HG03342 (cell line): ENCODE results near the gene TTC3.

Experiments used
- ATAC-seq: cut with Tn5 transposase; IDR thresholded peaks from one replicate; pipeline ENCODE4 v1.9.1; 2021; ENCODE audit warnings: mild to moderate bottlenecking, moderate library complexity; ENCODE audit not compliant: unreplicated experiment

Gene TTC3

DNA sequence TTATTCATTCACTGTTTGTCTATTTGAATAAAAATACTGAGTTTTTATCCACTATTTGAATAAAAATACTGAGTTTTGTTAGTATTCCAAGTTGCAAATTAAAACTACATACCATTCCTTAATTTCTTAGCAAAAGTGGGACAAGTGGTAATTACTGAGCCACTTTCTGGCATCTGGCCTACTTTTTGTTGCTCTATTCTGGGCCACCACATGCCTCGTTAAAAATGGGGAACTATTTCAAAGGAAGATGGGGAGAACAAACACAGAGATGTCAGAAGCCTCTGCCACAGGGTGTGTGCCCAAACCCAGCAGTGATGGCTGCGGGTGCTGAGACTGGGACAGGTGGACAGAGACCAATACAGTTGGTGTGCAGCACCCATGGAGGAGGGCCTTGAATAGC is 14.8 kb upstream of the TTC3 start:
- no peak for ATAC-seq

DNA sequence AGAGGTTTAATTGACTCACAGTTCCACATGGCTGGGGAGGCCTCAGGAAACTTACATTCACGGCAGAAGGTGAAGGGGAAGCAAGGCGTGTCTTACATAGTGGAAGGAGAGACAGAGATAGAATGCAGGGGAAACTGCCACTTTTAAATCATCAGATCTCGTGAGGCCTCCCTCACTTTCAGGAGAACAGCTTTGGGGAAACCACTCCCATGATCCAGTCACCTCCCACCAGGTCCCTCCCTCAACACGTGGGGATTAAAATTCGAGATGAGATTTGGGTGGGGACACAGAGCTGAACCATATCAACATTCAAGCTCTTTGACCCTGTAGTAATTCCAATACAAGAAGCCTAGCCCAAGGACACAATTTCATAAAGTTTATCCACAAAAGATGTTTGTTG is 13.9 kb upstream of the TTC3 start:
- ATAC-seq: no peak

DNA sequence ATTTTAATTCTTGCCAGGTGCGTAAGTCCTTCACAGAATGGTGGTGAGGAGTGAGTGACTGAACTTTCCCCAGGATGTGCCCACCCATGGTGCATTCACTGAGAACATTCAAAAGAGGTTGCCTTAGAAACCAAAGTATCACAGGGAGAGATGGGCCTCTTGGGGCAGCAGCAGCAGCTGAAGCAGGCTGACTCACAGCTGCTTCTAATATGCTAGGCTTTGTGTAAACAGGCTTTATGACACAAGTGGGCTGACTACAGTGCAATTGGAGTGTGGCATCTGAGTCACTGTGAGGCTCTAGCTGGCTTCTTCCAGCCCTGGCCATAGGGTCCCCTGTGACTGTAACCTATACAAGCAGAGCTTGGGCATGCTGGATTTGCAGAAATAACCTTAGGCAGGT is 12.8 kb upstream of the TTC3 start:
- no peak for ATAC-seq

DNA sequence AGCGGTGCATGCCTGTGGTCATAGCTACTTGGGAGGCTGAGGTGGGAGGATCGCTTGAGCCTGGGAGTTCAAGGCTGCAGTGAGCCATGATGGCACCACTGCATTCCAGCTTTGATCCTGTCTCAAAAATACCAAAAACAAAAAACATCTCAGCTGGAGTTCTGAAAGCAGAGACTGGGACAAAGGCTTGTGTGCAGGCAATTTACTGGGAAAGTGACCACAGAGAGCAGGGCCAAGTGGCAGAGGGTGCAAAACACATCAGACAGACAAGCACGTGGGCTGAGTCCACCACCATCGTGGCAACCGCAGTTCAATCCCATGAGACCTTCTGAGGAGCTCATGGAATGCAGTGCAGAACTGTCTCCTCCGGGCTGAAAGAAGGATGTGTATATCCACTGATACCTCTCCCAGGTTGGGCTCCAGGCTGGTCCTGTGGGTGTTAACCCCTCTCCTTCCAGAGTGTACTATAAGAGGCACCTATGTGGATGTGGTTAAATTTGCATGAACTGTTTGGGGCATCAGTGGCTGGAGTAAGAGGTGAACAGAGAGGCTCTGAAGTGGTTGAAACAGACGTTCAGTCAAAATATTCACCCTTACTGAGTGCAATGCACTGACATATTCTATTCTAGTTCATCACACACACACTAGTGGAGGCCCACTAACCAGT is 11.0 kb upstream of the TTC3 start:
- no peak for ATAC-seq

DNA sequence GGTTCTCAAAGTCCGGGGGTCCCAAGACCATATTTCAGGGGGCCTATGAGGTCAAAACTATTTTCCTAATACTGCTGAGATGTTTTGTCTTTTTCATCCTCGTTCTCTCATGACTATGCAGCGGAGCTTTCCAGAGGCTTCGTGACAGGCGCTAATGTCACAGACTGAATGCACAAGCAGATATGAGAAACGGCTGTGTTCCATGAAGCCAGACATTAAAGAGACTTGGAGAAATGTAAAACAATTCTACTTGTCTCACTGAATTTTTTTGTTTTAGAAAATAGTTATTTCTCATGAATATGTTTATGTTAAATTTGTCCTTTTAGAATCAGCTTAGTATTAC is 10.5 kb upstream of the TTC3 start:
- no peak for ATAC-seq

DNA sequence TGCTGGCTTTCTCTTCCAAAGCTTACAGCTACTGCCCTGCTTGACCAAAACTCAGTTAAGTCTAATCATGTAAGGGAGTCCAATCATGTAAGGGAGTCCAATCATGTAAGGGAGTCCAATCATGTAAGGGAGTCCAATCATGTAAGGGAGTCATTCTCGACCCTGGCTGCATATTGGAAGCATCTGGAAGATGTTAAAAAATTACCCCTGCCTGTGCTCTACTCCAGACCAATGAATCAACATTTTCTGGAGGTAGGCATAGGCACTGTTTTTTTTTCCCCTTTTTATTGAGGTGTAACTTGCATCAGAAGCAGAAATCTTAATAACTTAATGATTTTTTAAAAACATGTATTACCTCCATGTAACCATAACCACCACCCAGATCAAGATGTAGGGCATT is 9.6 kb upstream of the TTC3 start:
- no peak for ATAC-seq

DNA sequence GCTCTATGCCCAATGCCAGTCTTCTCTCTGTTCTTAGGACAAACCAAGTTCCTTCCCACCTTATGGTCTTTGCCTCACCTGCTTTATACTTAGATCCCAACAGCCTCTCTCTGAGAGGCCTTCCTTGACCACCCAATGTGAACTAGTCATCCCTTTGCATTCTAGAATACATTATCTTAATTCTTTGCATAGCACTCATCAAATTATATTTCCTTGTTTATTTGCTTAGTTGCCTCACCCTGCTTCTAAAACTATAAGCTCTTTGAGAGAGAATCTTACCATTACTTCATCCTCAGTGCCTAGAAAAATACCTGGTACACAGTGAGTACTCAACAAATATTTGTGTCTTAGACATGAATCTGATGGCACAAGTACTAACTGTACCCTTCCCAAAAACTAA is 8.2 kb upstream of the TTC3 start:
- ATAC-seq: no peak

DNA sequence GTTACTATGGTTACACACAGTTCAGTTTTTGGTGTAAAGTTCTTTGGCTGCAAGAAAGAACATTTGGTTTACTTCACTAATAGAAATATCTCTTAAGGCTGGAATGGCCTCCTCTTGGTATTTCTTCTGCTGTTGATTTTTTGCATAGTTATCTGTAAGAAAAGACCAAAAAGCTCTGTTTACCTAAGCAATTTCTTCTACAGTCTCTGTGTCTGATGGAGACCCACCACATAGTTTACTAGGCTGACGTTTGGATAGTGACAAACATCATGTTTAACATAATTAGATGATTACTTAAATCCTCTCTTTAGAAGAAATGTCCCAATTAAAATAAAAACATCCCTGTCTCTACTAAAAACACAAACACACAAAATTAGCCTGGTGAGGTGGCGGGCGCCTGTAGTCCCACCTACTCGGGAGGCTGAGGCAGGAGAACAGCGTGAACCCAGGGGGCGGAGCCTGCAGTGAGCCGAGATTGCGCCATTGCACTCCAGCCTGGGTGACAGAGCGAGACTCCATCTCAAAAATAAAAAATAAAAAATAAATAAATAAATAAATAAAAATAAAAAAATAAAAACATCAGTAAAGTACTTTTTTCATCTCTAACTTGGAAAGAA is 7.4 kb upstream of the TTC3 start:
- ATAC-seq: no peak

DNA sequence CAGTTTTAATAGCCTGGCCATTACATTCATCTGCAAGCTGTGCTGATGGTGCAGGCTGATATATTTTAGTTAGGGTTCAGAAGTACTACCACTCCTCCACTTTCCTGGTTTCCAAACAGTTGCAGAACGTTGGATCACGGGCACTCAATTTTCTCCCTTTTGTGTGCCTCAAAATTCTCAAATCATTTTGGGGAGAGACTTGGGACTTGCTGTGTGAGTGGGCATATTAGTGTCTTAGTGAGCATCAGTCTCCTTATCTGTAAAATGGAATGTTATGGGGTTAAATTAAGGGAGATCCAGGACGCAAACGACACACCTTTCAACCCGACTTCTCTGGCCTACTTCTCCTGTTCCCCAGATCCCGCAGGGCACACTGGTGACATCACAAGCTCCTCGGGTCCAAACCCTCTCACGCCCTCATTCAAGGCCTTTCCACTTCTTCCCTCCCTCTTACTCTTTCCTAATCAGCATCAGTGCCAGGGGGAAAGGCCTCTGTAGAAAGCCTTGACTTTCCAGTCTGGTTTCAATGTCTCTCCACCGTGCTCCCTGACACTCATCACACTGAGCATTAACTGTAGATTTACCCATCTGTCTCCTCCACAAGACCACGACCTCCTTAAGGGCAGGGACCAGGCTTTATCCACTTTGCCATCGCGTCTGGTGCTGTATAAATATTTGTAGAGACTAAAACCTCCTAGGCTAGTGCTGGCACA is 1.3 kb upstream of the TTC3 start:
- ATAC-seq: no peak

DNA sequence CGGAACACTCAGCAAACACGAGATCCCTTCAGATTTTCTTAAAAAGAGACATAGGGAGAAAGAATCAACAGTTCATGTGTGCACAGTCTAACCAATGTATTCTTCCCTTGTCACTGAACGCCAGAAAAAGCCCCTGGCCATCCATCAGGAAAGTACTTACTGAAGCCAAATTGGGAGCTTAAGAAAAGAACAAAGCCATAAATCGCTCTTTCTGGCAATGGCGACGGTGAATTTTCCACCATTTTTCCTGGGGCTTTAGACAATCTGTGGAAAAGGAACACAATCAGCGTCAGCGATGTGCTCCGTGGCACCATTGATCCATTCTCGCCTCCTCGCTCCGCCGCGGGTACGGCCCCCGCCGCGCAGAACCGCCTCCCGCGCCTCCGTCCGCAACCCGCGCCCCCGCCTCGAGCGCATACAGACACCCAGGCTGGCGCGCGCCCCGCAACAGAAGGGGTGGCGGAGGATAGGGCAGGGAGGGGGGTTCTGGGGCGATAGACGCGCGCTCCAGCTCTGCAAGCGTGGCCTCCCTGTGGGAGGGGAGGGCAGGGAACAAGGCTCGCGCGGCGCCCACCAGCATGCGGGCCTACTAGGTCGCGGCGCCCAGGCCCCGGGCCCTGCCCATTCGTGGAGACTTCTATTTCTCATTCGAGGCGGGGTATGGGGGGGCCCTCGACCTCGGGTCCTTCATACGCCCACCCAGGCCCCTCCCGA is 623 bp upstream of the TTC3 start:
- ATAC-seq: peak; percentile 33

DNA sequence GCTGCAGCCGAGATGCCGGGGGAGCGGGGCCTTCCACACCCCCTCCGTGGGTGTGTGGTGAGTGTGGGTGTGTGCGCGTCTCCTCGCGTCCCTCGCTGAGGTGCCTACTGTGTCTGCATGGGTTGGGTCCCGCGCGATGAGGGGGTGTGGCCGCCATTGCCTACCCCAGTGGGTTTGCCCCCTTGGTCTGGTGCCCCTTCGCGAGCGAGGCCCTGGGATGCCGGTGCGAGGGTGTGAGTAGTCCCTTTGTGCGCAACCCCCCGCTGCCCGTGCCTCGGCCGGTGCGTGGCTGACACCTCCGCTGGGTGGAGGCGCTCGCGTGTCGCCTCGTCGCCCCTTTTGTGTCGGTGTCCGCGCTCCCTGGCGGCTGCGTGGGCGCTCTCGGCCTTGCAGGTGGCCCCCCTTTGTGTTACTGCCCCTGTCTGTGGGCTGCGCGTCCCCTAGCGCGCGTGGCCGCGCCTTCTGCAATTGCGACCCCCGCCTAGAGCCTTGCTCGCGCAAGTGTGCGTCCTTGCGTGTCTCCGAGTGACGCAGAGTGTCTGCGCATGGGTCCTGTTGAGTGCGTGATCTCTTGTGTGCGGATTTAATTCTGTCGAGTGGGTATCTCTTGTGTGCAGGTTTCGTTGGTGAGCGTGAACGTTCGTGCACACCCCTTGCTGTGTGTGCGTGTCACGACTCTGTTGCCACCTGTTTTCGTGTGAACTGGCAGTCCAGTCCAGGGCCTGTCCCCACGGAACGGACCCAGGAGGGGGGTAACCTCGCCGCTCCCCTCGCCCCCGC is 553 bp downstream of the TTC3 start:
- ATAC-seq: peak; percentile 32

DNA sequence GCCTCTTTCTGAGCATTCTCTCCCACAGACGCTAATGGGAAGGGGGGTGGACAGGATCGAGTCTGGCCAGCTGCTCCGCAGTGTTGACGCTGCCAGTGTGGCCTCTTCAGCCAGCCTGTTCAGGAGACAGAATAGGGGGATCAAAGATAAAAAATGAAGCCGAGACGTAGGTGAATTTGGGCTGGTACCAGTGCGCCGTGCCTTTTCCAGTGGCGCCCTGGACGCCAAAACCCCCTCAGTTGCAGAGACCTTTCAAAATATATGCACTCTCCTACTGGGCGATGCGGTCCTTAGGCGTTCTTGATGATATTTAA is 1.1 kb downstream of the TTC3 start:
- peak; percentile 0 for ATAC-seq

DNA sequence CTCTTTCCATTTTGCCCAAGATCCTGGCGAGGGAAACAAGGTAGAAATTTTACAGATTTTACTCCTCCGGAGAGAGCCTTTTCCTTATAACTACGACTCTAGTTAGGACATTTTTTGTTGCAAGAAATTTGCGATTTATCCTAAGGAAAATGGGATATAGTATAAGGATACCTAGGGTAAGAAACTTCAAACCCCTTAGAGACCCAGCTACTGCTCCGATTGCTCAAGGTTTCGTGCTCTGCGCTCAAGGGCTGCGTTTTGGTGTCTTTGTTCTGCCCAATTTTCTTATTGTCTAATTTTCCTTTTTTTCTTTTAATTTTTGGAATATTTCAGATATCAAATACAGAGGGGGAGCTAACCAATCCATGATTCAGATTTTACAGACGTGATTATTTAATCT is 1.5 kb downstream of the TTC3 start:
- no peak for ATAC-seq

DNA sequence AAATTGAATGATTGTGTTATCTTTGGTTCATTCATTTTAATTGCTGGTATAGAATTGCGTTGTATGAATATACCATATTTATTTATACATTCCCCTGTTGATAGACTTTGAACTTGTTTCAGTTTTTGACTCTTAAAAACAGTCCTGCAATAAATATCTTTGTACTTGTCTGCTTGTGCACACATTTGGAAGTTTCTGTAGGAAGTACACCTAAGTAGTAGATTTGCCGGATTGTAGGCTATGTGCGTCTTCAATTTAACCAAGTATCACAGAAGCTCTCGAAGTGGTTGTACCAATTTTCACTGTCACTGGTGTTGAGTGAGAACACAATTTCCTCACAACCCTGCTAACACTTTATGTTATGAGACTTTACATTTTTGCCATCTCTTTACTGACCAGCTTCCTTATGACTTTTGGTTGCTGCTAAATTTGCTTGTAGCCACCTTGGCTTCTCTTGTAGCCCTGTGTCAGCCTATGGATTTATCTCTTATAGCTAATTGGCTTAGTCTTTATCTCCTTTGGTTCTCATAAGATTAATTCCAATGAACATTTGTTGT is 2.2 kb downstream of the TTC3 start:
- ATAC-seq: no peak

DNA sequence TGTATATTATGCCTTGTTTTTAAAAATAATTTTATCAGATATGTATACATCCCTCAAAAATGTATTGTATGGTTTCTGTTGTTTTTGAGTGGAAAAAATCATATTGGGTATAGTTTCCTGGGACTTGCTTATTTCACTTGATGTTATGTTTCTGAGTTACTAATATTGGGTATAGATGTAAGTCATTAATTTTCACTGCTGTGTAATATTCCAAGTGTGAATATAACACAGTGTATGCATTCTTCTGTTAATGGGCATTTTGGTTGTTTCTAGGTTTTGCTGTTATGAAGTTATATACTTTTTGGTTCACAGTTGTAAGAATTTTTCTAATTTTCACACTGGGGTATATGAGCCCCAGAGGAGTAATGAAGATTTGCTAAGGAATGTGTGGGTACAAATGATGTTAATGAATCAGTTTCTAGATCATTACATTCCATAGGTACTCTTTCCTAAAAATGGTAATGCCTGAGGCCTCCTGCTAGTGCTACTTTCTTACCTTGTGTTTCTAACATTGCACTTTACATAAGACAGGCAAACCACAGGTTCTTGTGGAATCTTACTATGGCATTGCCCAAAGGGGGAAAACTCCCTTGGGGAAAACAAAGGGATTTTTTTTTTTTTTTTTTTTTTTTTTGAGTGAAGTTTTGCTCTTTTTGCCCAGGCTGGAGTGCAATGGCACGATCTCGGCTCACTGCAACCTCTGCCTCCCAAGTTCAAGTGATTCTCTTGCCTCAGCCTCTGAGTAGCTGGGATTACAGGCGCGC is 3.2 kb downstream of the TTC3 start:
- no peak for ATAC-seq

DNA sequence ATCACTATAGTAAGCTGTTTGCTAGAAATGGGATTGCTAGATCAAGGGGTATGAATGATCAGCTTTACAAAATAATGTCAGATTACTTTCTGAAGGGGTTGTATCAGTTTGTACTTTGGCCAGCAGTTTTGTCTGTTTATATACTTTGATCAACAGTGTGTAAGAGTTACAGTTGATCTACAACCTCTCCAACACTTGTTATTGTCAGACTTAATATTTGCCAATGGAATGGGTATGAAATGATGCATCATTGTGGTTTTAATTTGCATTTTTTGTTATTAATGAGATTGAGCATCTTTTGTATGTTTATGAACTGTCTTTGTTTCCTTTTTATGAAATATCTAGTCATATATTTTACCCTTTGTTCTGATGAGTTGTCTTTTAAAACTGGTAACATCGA is 4.3 kb downstream of the TTC3 start:
- ATAC-seq: no peak

DNA sequence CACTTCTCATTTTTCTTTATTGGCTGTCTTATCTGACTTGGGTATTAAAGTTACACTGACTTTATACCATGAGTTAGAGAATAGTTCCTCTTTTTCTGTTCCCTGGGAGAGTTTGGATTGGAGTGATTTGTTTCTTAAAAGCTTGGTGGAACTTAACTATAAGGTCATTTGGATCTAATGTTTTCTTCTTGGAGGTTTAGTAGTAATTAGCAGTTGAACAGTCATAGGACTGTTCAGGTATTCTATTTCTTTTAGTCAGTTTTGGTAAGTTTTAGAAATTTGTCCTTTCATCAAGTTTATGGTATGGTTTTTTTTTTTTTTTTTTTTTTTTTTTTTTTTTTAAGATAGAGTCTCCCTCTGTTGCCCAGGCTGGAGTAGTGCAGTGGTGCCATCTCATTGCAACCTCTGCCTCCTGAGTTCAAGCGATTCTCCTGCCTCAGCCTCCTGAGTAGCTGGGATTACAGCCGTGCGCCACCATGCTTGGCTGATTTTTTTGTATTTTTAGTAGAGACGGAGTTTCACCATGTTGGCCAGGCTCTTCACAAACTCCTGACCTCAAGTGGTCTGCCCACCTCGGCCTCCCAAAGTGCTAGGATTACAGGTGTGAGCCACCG is 6.3 kb downstream of the TTC3 start:
- ATAC-seq: no peak

DNA sequence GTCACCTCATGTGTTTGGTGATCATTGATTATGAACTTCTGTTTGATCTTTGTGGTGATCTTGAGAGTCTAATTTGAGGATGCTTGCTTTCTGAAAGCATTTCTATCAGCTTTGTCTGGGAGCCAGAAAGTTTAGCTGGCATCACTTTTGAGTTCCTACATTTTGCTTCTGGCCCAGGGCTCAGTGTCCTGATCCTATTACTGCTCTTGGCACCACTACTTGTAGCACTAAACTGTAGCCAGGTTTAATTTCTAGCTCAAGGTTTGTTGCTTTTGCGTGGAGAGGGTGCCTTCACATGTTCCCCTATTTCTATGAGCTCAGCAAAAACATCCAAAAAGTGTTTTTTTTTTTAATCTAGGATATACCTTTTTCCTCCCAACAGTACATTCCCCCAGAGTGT is 9.3 kb downstream of the TTC3 start:
- no peak for ATAC-seq

DNA sequence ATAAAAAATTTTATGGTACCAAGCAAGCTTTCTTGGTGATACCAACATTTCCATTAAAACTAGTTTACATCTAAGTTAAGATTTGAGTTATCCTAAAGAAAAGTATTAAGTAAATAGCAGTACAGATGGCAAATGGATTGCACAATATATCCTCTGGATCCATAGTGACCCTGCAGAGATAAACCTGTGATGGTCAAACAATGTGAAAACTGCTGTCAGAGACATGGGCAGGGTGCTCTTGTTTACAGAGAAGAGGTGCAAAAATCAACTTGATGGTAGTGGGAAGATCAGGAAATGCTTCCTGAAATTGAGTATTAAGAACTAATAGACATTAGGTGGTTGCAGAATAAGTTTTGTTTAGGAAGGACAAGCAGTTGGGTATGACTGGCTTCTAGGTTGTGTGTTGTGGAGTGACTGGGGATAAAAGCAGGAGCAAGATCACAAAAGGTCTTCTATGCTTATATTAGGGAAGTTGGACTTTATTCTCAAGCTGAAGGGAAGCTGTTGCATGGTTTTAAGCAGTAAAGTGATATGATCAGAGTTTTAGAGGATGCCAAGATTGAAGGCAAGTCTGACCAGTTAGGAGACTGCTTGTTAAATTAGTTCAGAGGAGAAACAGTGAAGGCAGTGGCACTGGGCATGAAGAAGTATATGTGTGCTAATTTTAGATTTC is 9.9 kb downstream of the TTC3 start:
- ATAC-seq: no peak
